GM06990 (cell line): Measurements from ENCODE around the gene BRICD5.

Source experiments
- DNase-seq: peaks from one replicate; pipeline ENCODE4 v3.0.0-alpha.2; 2011; ENCODE audit not compliant: insufficient read length; ENCODE audit errors: extremely low read depth
- H3K27me3 ChIP-seq: replicated peaks from 2 replicates; pipeline ENCODE4 v1.6.0; 2011; ENCODE audit warnings: low read length; ENCODE audit not compliant: control insufficient read depth, insufficient read depth
- H3K36me3 ChIP-seq: 2 replicates; pipeline ENCODE4 v1.5.1; 2011; ENCODE audit warnings: low read length; ENCODE audit not compliant: control insufficient read depth, insufficient read depth
- H3K4me3 ChIP-seq: replicated peaks from 2 replicates; pipeline ENCODE4 v1.5.1; 2011; ENCODE audit warnings: low read depth, mild to moderate bottlenecking, control low read depth, low read length
- TF ChIP-seq, protein P1 (sequence below): IDR thresholded peaks from 2 replicates; pipeline ENCODE4 v1.5.1; 2011; ENCODE audit warnings: low read length, control low read depth, mild to moderate bottlenecking, inconsistent platforms; ENCODE audit not compliant: insufficient read depth, poor library complexity, severe bottlenecking

BRICD5 gene

DNA sequence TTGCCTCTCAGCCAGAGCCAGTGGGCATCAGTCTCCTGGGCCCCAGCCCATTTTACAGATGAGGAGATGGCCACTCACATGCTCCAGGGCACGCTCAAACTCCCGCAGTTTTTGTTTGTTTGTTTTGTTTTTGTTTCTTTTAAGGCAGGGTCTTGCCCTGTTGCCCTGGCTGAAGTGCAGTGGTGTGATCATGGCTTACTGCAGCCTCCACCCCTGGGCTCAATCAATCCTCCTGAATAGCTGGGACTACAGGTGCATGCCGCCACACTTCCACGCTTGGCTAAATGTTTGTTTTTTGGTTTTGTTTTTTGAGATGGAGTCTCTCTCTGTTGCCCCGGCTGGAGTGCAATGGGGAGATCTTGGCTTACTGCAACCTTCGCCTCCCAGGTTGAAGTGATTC lies 16.3 kb upstream of the BRICD5 start:
- Histone ChIP-seq H3K27me3 (no peaks in the 10 kb centered on the region), H3K36me3 (peaks cover 25% of the 10 kb centered on the region), H3K4me3 (no peak overlapping the region)
- no peak for DNase-seq
- TF ChIP-seq, protein P1, sequence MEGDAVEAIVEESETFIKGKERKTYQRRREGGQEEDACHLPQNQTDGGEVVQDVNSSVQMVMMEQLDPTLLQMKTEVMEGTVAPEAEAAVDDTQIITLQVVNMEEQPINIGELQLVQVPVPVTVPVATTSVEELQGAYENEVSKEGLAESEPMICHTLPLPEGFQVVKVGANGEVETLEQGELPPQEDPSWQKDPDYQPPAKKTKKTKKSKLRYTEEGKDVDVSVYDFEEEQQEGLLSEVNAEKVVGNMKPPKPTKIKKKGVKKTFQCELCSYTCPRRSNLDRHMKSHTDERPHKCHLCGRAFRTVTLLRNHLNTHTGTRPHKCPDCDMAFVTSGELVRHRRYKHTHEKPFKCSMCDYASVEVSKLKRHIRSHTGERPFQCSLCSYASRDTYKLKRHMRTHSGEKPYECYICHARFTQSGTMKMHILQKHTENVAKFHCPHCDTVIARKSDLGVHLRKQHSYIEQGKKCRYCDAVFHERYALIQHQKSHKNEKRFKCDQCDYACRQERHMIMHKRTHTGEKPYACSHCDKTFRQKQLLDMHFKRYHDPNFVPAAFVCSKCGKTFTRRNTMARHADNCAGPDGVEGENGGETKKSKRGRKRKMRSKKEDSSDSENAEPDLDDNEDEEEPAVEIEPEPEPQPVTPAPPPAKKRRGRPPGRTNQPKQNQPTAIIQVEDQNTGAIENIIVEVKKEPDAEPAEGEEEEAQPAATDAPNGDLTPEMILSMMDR = no peak

DNA sequence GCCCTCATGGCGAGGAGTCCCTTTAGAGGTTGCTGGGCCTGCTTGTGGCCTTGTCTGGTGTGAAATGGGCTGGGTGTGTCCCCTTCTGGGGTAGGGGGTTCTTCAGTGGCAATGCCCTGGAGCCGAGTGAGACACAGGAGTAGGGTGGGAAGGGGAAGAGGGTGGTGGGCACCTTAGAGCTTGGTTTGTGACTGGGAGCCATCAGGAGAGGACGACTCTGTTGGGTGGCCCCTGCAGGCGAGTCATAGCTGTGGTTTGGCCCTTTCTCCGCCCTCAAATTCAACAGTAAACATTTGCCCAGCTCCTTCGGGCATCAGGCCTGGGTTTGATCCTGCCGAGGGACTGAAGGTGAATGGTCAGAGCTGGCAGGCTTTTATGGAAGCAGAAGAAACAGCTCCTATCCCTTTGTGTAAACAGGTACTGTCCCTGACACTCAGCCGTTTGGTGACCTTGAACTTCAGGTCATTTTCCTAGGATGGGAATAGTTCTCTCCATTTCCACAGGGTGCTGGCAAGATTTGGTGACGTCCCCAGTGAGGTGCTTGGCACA lies 15.7 kb upstream of the BRICD5 start:
- Histone ChIP-seq H3K27me3 (no peaks in the 10 kb centered on the region), H3K36me3 (peaks cover 21% of the 10 kb centered on the region), H3K4me3 (no peak overlapping the region)
- no peak for DNase-seq
- TF ChIP-seq, protein P1 = no peak

DNA sequence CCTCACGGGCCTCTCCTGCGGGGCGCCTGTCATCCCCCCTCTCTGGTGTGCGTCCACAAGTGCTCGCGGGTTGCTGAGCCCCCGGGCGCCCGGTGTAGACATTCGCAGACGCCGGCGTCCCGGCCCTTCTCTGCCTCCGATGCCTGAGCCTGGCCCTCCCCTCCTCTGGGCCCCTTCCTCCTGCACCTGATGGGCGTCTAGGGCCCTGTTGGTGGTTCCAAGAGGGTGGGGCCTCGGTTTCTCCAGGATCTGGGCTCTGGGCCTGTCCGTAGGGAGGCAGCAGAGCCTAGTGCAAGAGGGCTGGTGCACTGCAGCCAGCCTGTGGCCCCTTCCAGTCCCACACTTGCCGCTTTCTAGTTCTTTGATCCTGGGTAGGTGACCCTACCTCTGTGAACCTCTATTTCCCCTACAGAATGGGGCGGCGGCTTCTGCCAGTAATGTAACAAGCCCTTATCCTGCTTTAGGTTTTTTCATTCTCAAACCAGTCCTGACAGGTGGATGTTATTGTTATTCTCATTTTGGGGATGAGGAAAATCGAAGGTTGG lies 13.4 kb upstream of the BRICD5 start:
- Histone ChIP-seq H3K4me3 (peak overlapping the region; percentile 78), H3K36me3 (peaks cover 8% of the 10 kb centered on the region), H3K27me3 (no peaks in the 10 kb centered on the region)
- no peak for DNase-seq
- TF ChIP-seq, protein P1 = no peak

DNA sequence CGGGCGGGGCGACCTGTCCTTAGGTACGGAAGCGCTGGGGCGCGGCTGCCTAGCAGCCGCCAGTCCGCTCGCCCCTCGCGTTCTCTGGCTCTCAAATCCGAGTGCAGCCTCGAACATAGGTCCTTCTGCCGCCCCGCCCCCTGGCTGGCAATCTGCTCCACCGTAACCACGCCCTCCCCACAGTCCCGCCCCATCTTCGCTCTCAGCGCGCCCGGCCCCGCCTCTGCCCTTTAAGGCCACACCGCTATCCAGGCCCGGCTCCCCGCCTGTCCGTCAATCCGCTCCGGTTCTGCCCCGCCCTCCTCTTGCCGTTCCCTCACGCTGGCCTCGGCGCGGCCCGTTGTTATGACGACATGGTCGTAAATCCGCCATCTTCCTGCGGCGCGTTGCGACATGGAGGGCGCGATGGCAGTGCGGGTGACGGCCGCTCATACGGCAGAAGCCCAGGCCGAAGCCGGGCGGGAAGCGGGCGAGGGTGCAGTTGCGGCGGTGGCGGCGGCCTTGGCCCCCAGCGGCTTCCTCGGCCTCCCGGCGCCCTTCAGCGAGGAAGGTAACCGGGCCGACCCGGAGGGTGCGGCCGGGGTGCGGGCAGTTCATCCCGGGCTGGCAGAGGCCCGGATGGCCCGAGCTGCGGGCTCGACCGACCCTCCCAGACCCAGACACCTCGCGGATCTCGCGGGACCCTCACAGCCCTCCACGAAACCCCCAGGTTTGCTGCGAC lies 12.7 kb upstream of the BRICD5 start, which contains the start of gene E4F1:
TSS of gene E4F1 (plus strand) at position 371 of the 721 bp plus-strand sequence. CDS start at position 394, 23 bp downstream.
- peak; percentile 100 for DNase-seq
- Histone ChIP-seq H3K36me3 (peaks cover 5% of the 10 kb centered on the region), H3K4me3 (peak within 1 kb of the TSS; percentile 78), H3K27me3 (no peaks in the 10 kb centered on the region)
- TF ChIP-seq, protein P1 = no peak

DNA sequence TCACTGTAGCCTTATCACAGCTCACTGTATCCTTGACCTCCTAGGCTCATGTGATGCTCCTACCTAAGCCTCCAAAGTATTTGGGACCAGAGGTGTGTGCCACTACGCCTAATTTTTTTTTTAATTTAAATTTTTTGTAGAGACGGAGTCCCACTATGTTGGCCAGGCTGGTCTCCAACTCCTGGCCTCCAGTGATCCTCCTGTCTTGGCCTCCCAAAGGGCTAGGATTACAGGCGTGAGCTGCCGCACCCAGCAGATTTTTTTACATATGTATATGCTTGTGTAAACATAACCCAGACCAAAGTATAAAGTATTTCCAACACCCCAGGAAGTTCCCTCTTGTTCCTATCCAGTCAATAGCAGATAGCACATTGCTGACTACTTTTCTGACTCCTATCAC lies 5.7 kb upstream of the BRICD5 start:
- H3K4me3 ChIP-seq = no peak overlapping the region

More for the DNA sequence above, 5.7 kb upstream of the BRICD5 start:
- no peak for DNase-seq
- Histone ChIP-seq H3K27me3 (no peaks in the 10 kb centered on the region), H3K36me3 (no peaks in the 10 kb centered on the region)
- TF ChIP-seq, protein P1 = no peak
